Gastrocnemius medialis (tissue), 4 donors: ENCODE data around the gene TESK2.

Experiments used
- CTCF ChIP-seq, 5 experiments: fragments of 450-650 bp in 3 of 5; fragments of 200-600 bp in 2 of 5; sonication (generic) in 2 of 5; IDR thresholded peaks in 4 of 5; conservative IDR thresholded peaks in 1 of 5; 1 replicate in 4 of 5; 2 replicates in 1 of 5; pipeline ENCODE4 v1.5.1; 2016 to 2019; ENCODE audit warnings: antibody characterized with exemption in 5 of 5, mild to moderate bottlenecking in 3 of 5, moderate library complexity in 3 of 5
- POLR2A ChIP-seq, 2 donors: fragments of 450-650 bp; IDR thresholded peaks; one replicate each; pipeline ENCODE4 v1.6.1; 2017; ENCODE audit warnings: antibody characterized with exemption in 2 of 2, mild to moderate bottlenecking in 2 of 2, moderate library complexity in 2 of 2

GRCh38 chr1:45332346-45332720 is 158.6 kb downstream of the TESK2 start:
- no peak for TF ChIP-seq CTCF (IDR thresholded peaks at IDR 0.05 in 4 of 5, conservative IDR thresholded peaks at IDR 0.05 in 1 of 5)
- no peak for TF ChIP-seq POLR2A (IDR thresholded peaks at IDR 0.05)
